ENCODE measurements around the gene NOL11.

Gene NOL11

GRCh38 chr17:67765623-67766022 lies 47.9 kb downstream of the NOL11 start:
- Histone ChIP-seq H3K36me3 (ENCODE audit: control insufficient read depth, insufficient read depth, low read length) (no peaks in the 10 kb centered on the region), H3K4me3 (ENCODE audit: low read depth, low read length) (no peak overlapping the region), H3K9ac (ENCODE audit: low read depth, low read length) (no peak overlapping the region), H3K9me3 (ENCODE audit: control insufficient read depth, insufficient read depth, low read length) (no peaks in the 10 kb centered on the region), H3K27me3 (ENCODE audit: control insufficient read depth, insufficient read depth, low read length) (no peaks in the 10 kb centered on the region), H3K4me1 (ENCODE audit: control insufficient read depth, insufficient read depth, low read length) (no peaks in the 10 kb centered on the region)

DNA sequence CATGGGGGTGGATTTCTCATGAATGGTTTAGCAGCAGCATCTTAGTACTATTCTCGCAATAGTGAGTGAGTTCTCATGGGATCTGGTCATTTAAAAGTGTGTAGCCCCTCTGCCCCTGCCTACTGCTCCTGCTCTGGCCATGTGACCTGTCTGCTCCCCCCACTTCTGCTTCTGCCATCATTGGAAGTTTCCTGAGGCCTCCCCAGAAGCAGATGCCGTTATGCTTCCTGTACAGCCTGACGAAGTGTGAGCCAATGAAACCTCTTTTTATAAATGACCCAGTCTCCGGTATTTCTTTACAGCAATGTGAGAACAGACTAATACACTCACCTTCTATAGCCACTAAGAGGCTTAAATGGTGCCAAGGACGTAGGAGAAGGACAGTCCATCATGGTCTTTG lies 51.5 kb downstream of the NOL11 start:
- Histone ChIP-seq H3K9me3 (ENCODE audit: control insufficient read depth, insufficient read depth, low read length) (no peaks in the 10 kb centered on the region), H3K4me3 (ENCODE audit: low read depth, low read length) (no peak overlapping the region), H3K36me3 (ENCODE audit: control insufficient read depth, insufficient read depth, low read length) (no peaks in the 10 kb centered on the region), H3K27me3 (ENCODE audit: control insufficient read depth, insufficient read depth, low read length) (no peaks in the 10 kb centered on the region), H3K9ac (ENCODE audit: low read depth, low read length) (no peak overlapping the region), H3K4me1 (ENCODE audit: control insufficient read depth, insufficient read depth, low read length) (no peaks in the 10 kb centered on the region)

- no peaks in the 10 kb centered on the region for H3K4me1 ChIP-seq (ENCODE audit: control insufficient read depth, insufficient read depth, low read length)
- H3K9me3 ChIP-seq (ENCODE audit: control insufficient read depth, insufficient read depth, low read length): no peaks in the 10 kb centered on the region
- no peaks in the 10 kb centered on the region for H3K36me3 ChIP-seq (ENCODE audit: control insufficient read depth, insufficient read depth, low read length)
- no peaks in the 10 kb centered on the region for H3K27me3 ChIP-seq (ENCODE audit: control insufficient read depth, insufficient read depth, low read length)
- no peak overlapping the region for H3K4me3 ChIP-seq (ENCODE audit: low read depth, low read length)
- H3K9ac ChIP-seq (ENCODE audit: low read depth, low read length): no peak overlapping the region
These were observed 52.8 kb downstream of the NOL11 start for GRCh38 chr17:67770539-67770938.

- H3K9ac ChIP-seq (ENCODE audit: low read depth, low read length): no peak overlapping the region
- no peaks in the 10 kb centered on the region for H3K27me3 ChIP-seq (ENCODE audit: control insufficient read depth, insufficient read depth, low read length)
- H3K4me3 ChIP-seq (ENCODE audit: low read depth, low read length): no peak overlapping the region
- H3K4me1 ChIP-seq (ENCODE audit: control insufficient read depth, insufficient read depth, low read length): no peaks in the 10 kb centered on the region
- no peaks in the 10 kb centered on the region for H3K9me3 ChIP-seq (ENCODE audit: control insufficient read depth, insufficient read depth, low read length)
- H3K36me3 ChIP-seq (ENCODE audit: control insufficient read depth, insufficient read depth, low read length): no peaks in the 10 kb centered on the region
These were observed 54.9 kb downstream of the NOL11 start for GRCh38 chr17:67772679-67773078.

GRCh38 chr17:67773246-67773645 lies 55.5 kb downstream of the NOL11 start:
- Histone ChIP-seq H3K9ac (ENCODE audit: low read depth, low read length) (no peak overlapping the region), H3K4me1 (ENCODE audit: control insufficient read depth, insufficient read depth, low read length) (no peaks in the 10 kb centered on the region), H3K36me3 (ENCODE audit: control insufficient read depth, insufficient read depth, low read length) (no peaks in the 10 kb centered on the region), H3K4me3 (ENCODE audit: low read depth, low read length) (no peak overlapping the region), H3K27me3 (ENCODE audit: control insufficient read depth, insufficient read depth, low read length) (no peaks in the 10 kb centered on the region), H3K9me3 (ENCODE audit: control insufficient read depth, insufficient read depth, low read length) (no peaks in the 10 kb centered on the region)

DNA sequence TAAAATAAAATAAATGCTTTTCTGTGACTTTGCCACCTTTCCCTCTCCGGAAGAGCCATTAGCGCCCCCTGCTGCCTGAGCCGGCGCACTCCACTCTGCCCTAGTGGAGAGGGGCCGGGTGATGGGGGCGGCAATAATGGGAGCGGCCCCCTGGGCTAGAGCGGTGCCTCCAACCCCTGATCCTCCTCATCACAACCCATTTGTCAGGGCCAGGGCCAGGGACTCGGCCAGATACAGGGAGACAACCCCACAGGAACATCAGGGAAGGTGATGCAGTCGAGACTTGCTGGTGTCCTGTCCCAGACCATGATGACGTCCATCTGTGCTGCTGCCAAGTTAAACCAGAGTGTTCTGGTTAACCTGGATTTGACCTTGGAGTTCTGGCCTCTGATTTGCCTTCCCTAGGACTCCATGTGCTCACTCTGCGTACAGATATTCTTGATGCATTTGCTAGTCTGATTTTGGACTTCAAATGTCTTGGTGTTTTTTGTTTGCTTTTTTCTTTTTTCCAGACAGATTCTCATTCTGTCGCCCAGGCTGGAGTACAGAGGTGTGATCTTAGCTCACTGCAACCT lies 61.4 kb downstream of the NOL11 start:
- H3K9ac ChIP-seq (ENCODE audit: low read depth, low read length): no peak overlapping the region
- no peaks in the 10 kb centered on the region for H3K27me3 ChIP-seq (ENCODE audit: control insufficient read depth, insufficient read depth, low read length)
- no peaks in the 10 kb centered on the region for H3K4me1 ChIP-seq (ENCODE audit: control insufficient read depth, insufficient read depth, low read length)
- H3K4me3 ChIP-seq (ENCODE audit: low read depth, low read length): no peak overlapping the region
- no peaks in the 10 kb centered on the region for H3K36me3 ChIP-seq (ENCODE audit: control insufficient read depth, insufficient read depth, low read length)
- H3K9me3 ChIP-seq (ENCODE audit: control insufficient read depth, insufficient read depth, low read length): no peaks in the 10 kb centered on the region

DNA sequence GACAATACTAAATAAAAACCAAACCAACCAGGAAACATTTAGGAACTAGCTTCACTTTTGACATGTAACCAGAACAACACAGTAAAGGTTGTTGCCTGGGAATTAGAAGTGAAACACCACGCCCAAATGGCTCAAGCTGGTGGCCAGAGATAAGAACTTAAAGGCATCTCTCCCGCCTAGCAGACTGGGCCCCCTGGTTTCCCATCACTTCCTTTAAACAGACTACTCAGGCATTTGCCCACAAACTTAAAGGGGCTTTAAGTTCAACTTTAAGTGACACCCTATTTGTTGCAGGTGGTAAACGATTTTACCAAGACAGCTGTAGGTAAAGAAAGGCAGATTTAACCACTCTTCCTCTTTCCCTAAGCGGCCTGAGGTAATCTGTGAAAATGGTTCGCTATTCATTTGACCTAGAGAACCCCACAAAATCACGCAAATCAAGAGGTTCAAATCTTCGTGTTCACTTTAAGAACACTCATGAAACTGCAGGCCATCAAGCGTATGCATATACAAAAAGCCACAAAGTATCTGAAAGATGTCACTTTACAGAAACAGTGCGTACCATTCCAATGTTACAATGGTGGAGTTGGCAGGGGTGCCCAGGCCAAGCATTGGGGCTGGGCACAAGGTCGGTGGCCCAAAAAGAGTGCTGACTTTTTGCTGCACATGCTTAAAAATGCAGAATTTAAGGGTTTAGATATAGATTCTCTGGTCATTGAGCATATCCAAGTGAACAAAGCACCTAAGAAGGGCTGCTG lies 66.8 kb downstream of the NOL11 start:
- Histone ChIP-seq H3K36me3 (ENCODE audit: control insufficient read depth, insufficient read depth, low read length) (no peaks in the 10 kb centered on the region), H3K4me3 (ENCODE audit: low read depth, low read length) (no peak overlapping the region), H3K4me1 (ENCODE audit: control insufficient read depth, insufficient read depth, low read length) (no peaks in the 10 kb centered on the region), H3K9ac (ENCODE audit: low read depth, low read length) (no peak overlapping the region), H3K9me3 (ENCODE audit: control insufficient read depth, insufficient read depth, low read length) (no peaks in the 10 kb centered on the region), H3K27me3 (ENCODE audit: control insufficient read depth, insufficient read depth, low read length) (no peaks in the 10 kb centered on the region)

DNA sequence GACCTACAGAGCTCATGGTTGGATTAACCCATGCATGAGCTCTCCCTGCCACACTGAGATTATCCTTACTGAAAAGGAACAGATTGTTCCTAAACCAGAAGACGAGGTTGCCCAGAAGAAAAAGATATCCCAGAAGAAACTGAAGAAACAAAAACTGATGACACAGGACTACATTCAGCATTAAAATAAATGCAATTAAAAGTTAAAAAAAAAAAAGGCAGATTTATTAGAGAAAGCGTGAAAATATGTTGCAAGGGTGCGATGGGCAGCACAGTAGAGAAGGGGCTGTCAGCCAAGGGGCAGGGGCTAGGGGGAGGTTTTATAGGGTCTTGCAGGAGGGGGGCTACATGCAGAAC lies 67.4 kb downstream of the NOL11 start:
- Histone ChIP-seq H3K4me3 (ENCODE audit: low read depth, low read length) (no peak overlapping the region), H3K27me3 (ENCODE audit: control insufficient read depth, insufficient read depth, low read length) (no peaks in the 10 kb centered on the region), H3K36me3 (ENCODE audit: control insufficient read depth, insufficient read depth, low read length) (no peaks in the 10 kb centered on the region), H3K4me1 (ENCODE audit: control insufficient read depth, insufficient read depth, low read length) (no peaks in the 10 kb centered on the region), H3K9me3 (ENCODE audit: control insufficient read depth, insufficient read depth, low read length) (no peaks in the 10 kb centered on the region), H3K9ac (ENCODE audit: low read depth, low read length) (no peak overlapping the region)

DNA sequence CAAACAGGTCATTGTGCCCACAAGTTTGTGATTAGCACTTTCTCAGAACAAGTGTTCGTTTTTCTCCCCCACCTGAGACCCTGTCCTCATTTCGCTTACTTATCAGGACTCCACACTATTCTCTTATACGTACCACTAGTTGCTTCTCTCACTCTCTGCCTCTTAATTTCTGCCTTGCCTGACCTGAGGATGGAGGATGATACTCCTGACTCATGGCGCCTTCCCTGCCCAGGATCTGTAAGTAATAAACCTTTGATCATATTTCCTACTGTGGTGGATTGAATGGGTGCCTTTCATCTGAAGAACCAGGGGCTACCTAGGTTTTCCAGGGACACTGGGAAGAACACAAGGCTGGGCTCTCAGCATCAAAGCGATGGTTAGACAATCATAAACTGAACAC lies 67.8 kb downstream of the NOL11 start:
- no peak overlapping the region for H3K9ac ChIP-seq (ENCODE audit: low read depth, low read length)
- no peaks in the 10 kb centered on the region for H3K9me3 ChIP-seq (ENCODE audit: control insufficient read depth, insufficient read depth, low read length)
- no peak overlapping the region for H3K4me3 ChIP-seq (ENCODE audit: low read depth, low read length)
- H3K27me3 ChIP-seq (ENCODE audit: control insufficient read depth, insufficient read depth, low read length): no peaks in the 10 kb centered on the region
- H3K36me3 ChIP-seq (ENCODE audit: control insufficient read depth, insufficient read depth, low read length): no peaks in the 10 kb centered on the region
- H3K4me1 ChIP-seq (ENCODE audit: control insufficient read depth, insufficient read depth, low read length): no peaks in the 10 kb centered on the region

Measured in iPS-15b (cell line).